ENCODE data around the gene PLXNB2.

- TF ChIP-seq CTCF (IDR thresholded peaks at IDR 0.05) = no peak
- TF ChIP-seq POLR2A (IDR thresholded peaks at IDR 0.05) = no peak
Observed at GRCh38 chr22:50320116-50320515, 12.7 kb upstream of the PLXNB2 start.
